SK-N-SH (cell line): Measurements from ENCODE around the gene FAM219B. TPM values are rescaled to one million over a fixed set of nuclear protein-coding genes. Genes with fewer than 3 reads are reported as not detected.

ENCODE experiments used
- CTCF ChIA-PET: fragments of 300-600, 350-600 bp; formaldehyde crosslinking; extraction: SDS; loops from one replicate; lab custom pipeline; 2021; lab: Yijun Ruan, JAX
- POLR2A ChIA-PET: fragments of 350-600 bp; sonication (Branson Sonifier 250); formaldehyde crosslinking; extraction: SDS; loops from one replicate; lab custom pipeline; 2020; ENCODE audit warnings: antibody characterized with exemption, inconsistent platforms; lab: Yijun Ruan, JAX
- DNase-seq: peaks from one replicate; pipeline ENCODE4 v3.0.0; 2012
- H2AFZ ChIP-seq: fragments of 200-600 bp; sonication (generic); 2 replicates; pipeline ENCODE4 v1.8.1; 2016; ENCODE audit warnings: antibody characterized with exemption, mild to moderate bottlenecking, low read depth
- H3F3A ChIP-seq: fragments of 200-600 bp; sonication (generic); replicated peaks from 2 replicates; pipeline ENCODE3; 2016; ENCODE audit warnings: antibody characterized with exemption, mild to moderate bottlenecking; ENCODE audit not compliant: insufficient read depth
- H3K27ac ChIP-seq, 2 experiments: fragments of 200-500 bp in 1 of 2; fragments of 200-600 bp in 1 of 2; sonication (Bioruptor generic) in 1 of 2; sonication (generic), shearing (Covaris generic) in 1 of 2; 2 replicates each; pipeline versions ENCODE4 v1.5.1 to v1.6.1; 2014 to 2016; ENCODE audit warnings: low read depth in 2 of 2, inconsistent platforms in 1 of 2, low read length in 1 of 2, mild to moderate bottlenecking in 1 of 2, mixed read lengths in 1 of 2
- H3K27me3 ChIP-seq: fragments of 200-600 bp; sonication (generic), shearing (Covaris generic); 2 replicates; pipeline ENCODE4 v1.6.1; 2016; ENCODE audit warnings: mixed run types; ENCODE audit not compliant: insufficient read depth
- H3K36me3 ChIP-seq, 2 experiments: fragments of 200-500 bp in 1 of 2; fragments of 200-600 bp in 1 of 2; sonication (Bioruptor generic) in 1 of 2; sonication (generic) in 1 of 2; replicated peaks in 1 of 2; 2 replicates each; pipeline versions ENCODE3 to v1.5.1; 2014 to 2016; ENCODE audit warnings: low read length in 1 of 2, mild to moderate bottlenecking in 1 of 2; ENCODE audit not compliant: insufficient read depth in 2 of 2, control insufficient read depth in 1 of 2
- H3K4me1 ChIP-seq, 2 experiments: fragments of 200-500 bp in 1 of 2; fragments of 200-600 bp in 1 of 2; sonication (Bioruptor generic) in 1 of 2; sonication (generic), shearing (Covaris generic) in 1 of 2; 2 replicates each; pipeline versions ENCODE4 v1.5.1 to v1.6.1; 2014 to 2016; ENCODE audit warnings: low read depth in 1 of 2, low read length in 1 of 2, mixed run types in 1 of 2; ENCODE audit not compliant: insufficient read depth in 2 of 2, control insufficient read depth in 1 of 2
- H3K4me2 ChIP-seq: fragments of 200-600 bp; sonication (generic), shearing (Covaris generic); 2 replicates; pipeline ENCODE4 v1.6.1; 2017; ENCODE audit warnings: mixed run types
- H3K4me3 ChIP-seq, 2 experiments: fragments of 200-500 bp in 1 of 2; fragments of 200-600 bp in 1 of 2; sonication (Bioruptor generic) in 1 of 2; sonication (generic), shearing (Covaris generic) in 1 of 2; 2 replicates each; pipeline versions ENCODE4 v1.5.1 to v1.8.1; 2014 to 2016; ENCODE audit warnings: low read depth in 2 of 2, inconsistent platforms in 1 of 2, low read length in 1 of 2, mild to moderate bottlenecking in 1 of 2, mixed read lengths in 1 of 2, moderate library complexity in 1 of 2
- H3K79me2 ChIP-seq: fragments of 200-600 bp; sonication (generic); 2 replicates; pipeline ENCODE4 v1.8.1; 2017; ENCODE audit warnings: mild to moderate bottlenecking; ENCODE audit not compliant: insufficient read depth
- H3K9ac ChIP-seq: fragments of 200-600 bp; sonication (generic); 2 replicates; pipeline ENCODE4 v1.6.1; 2017; ENCODE audit warnings: mixed run types
- H3K9me2 ChIP-seq: fragments of 200-600 bp; sonication (generic); 2 replicates; pipeline ENCODE4 v1.6.1; 2017; ENCODE audit warnings: mixed run types
- H3K9me3 ChIP-seq: fragments of 200-600 bp; sonication (generic); 2 replicates; pipeline ENCODE4 v1.6.1; 2017; ENCODE audit warnings: mixed run types, mild to moderate bottlenecking, moderate library complexity
- H4K20me1 ChIP-seq: fragments of 200-600 bp; sonication (generic); 2 replicates; pipeline ENCODE4 v1.6.1; 2017; ENCODE audit warnings: mild to moderate bottlenecking, mixed run types; ENCODE audit not compliant: insufficient read depth
- CHD2 ChIP-seq: fragments of 150-350 bp; IDR thresholded peaks from 2 replicates; pipeline ENCODE4 v1.6.1; 2018; ENCODE audit warnings: low read length; ENCODE audit not compliant: partially characterized antibody
- ELF1 ChIP-seq: IDR thresholded peaks from 2 replicates; pipeline ENCODE4 v1.4.0; 2012
- EP300 ChIP-seq, 2 experiments: IDR thresholded peaks; 2 replicates each; pipeline versions ENCODE4 v1.4.0 to v1.6.1; 2012; ENCODE audit warnings: borderline replicate concordance in 1 of 2, low read depth in 1 of 2, low read length in 1 of 2
- EZH2phosphoT487 ChIP-seq: fragments of 200-600 bp; sonication (generic); IDR thresholded peaks from 2 replicates; pipeline ENCODE4 v1.6.1; 2017; ENCODE audit warnings: low read depth, mixed run types, mild to moderate bottlenecking, antibody characterized with exemption, moderate library complexity, borderline replicate concordance
- FOXJ3 ChIP-seq: sonication (generic); formaldehyde crosslinking; IDR thresholded peaks from 2 replicates; pipeline ENCODE4 v1.5.1; 2020; ENCODE audit warnings: mild to moderate bottlenecking, missing genetic modification reagents
- FOXM1 ChIP-seq: IDR thresholded peaks from 2 replicates; pipeline ENCODE4 v1.4.0; 2012; ENCODE audit warnings: low read depth, mild to moderate bottlenecking
- GABPA ChIP-seq: IDR thresholded peaks from 2 replicates; pipeline ENCODE4 v1.4.0; 2012; ENCODE audit warnings: low read depth, mild to moderate bottlenecking
- GATA2 ChIP-seq: sonication (generic); formaldehyde crosslinking; IDR thresholded peaks from 2 replicates; pipeline ENCODE4 v1.5.0; 2020; ENCODE audit warnings: mild to moderate bottlenecking, missing genetic modification reagents
- JUND ChIP-seq: IDR thresholded peaks from 2 replicates; pipeline ENCODE4 v1.4.0; 2012
- MEF2A ChIP-seq: IDR thresholded peaks from 2 replicates; pipeline ENCODE4 v1.4.0; 2012; ENCODE audit warnings: low read depth, borderline replicate concordance
- MXI1 ChIP-seq: IDR thresholded peaks from 2 replicates; pipeline ENCODE4 v1.6.1; 2012; ENCODE audit warnings: mild to moderate bottlenecking, low read depth, low read length, improper control_type of control experiment
- POLR2AphosphoS5 ChIP-seq: IDR thresholded peaks from 2 replicates; pipeline ENCODE4 v1.6.1; 2012; ENCODE audit warnings: low read depth, low read length
- RAD21 ChIP-seq: IDR thresholded peaks from 2 replicates; pipeline ENCODE4 v1.6.1; 2012; ENCODE audit warnings: mild to moderate bottlenecking, low read length
- SIN3A ChIP-seq: IDR thresholded peaks from 2 replicates; pipeline ENCODE4 v1.6.1; 2012; ENCODE audit warnings: low read depth, mild to moderate bottlenecking, low read length, moderate library complexity, borderline replicate concordance
- TAF1 ChIP-seq: IDR thresholded peaks from 2 replicates; pipeline ENCODE4 v1.6.1; 2012; ENCODE audit warnings: low read depth, mild to moderate bottlenecking, low read length, moderate library complexity, borderline replicate concordance
- TEAD4 ChIP-seq: IDR thresholded peaks from 2 replicates; pipeline ENCODE4 v1.4.0; 2012; ENCODE audit warnings: mild to moderate bottlenecking, borderline replicate concordance; ENCODE audit not compliant: insufficient read depth
- USF1 ChIP-seq: IDR thresholded peaks from 2 replicates; pipeline ENCODE4 v1.4.0; 2012; ENCODE audit warnings: low read depth, borderline replicate concordance
- ZBTB33 ChIP-seq: IDR thresholded peaks from 2 replicates; pipeline ENCODE4 v1.4.0; 2012; ENCODE audit warnings: low read depth, borderline replicate concordance
- WGBS: methylation state at CpG from one replicate; pipeline ENCODE4 v1.1.6; 2017; ENCODE audit warnings: low lambda C conversion rate; 5-methylcytosine and 5-hydroxymethylcytosine counted together
- polyA plus RNA-seq, 3 experiments: library from polyadenylated mRNA; depleted of rRNA; stranded (reverse); fragments of >200 nt; gene quantifications; 2 replicates each; pipeline ENCODE4 v1.2.3, GENCODE V29; 2012
- TF ChIP-seq, protein P1 (sequence below): IDR thresholded peaks from 2 replicates; pipeline ENCODE4 v1.4.0; 2012; ENCODE audit warnings: low read depth
- TF ChIP-seq, protein P2 (sequence below): fragments of 200-600 bp; sonication (generic); IDR thresholded peaks from 2 replicates; pipeline ENCODE4 v1.6.1; 2017; ENCODE audit warnings: antibody characterized with exemption, mild to moderate bottlenecking, moderate library complexity

The FAM219B gene
- polyA plus RNA-seq, 1 of the 3 experiments (the other 2 are of a cell fraction) = 53.0 TPM

DNA sequence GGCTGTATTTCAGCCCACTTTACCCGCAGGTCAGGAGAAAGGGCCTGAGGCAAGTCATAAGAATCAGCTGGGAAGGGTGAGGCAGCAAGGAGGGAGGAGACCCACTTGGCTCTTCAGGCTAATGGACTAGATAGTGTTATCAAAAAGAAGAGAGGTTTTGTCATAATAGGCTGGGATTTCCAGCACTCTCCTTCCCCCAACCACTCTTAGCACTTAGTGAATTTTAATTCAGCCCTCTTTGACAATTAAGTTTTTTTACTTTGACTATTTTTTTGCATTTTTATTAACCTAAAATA lies 16.0 kb downstream of the FAM219B start (continued):
- TF ChIP-seq ZBTB33 (no peak), JUND (no peak), MXI1 (no peak), TEAD4 (no peak), ELF1 (no peak), TAF1 (no peak), RAD21 (no peak), EZH2phosphoT487 (no peak), FOXJ3 (CRISPR knock-in tag) (no peak), CHD2 (no peak), POLR2AphosphoS5 (no peak)
- TF ChIP-seq, protein P1, sequence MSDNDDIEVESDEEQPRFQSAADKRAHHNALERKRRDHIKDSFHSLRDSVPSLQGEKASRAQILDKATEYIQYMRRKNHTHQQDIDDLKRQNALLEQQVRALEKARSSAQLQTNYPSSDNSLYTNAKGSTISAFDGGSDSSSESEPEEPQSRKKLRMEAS = no peak
- TF ChIP-seq, protein P2, sequence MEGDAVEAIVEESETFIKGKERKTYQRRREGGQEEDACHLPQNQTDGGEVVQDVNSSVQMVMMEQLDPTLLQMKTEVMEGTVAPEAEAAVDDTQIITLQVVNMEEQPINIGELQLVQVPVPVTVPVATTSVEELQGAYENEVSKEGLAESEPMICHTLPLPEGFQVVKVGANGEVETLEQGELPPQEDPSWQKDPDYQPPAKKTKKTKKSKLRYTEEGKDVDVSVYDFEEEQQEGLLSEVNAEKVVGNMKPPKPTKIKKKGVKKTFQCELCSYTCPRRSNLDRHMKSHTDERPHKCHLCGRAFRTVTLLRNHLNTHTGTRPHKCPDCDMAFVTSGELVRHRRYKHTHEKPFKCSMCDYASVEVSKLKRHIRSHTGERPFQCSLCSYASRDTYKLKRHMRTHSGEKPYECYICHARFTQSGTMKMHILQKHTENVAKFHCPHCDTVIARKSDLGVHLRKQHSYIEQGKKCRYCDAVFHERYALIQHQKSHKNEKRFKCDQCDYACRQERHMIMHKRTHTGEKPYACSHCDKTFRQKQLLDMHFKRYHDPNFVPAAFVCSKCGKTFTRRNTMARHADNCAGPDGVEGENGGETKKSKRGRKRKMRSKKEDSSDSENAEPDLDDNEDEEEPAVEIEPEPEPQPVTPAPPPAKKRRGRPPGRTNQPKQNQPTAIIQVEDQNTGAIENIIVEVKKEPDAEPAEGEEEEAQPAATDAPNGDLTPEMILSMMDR = no peak

DNA sequence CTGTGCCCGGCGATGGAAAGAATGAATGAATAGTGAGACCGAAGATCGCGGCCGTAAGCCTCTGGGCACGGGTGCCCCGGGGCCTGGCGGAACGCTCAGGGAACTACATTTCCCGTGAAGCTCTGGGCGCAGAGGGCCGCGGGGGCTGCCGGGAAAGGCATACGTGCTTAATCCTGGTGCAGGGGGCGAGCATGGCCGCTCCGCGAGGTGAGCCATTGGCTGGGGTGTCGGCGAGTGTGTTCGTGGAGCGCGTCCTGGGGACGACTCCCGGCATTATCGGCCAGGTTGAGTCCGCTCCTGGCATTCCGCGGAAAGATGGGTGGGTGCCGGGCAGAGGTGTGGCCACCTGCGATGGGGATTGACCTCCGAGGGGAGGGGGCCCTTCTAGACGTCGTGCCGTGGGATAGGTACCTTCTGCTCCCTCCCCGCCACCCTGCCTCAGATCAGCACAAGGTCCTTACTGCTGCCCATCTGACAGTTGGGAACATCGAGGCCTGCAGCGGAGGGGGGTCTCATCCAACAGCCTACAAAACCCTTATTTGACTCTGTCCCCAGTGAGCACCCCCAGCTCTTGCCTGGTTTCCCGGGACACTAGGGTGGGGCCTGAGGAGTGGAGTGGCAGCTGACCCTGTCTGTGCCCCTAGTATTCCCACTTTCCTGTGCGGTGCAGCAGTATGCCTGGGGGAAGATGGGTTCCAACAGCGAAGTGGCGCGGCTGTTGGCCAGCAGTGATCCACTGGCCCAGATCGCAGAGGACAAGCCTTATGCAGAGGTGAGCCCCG lies 16.6 kb downstream of the FAM219B start, which contains the start of gene MPI:
Gene MPI (plus strand): TSS at position 160 of the 782 bp plus-strand sequence. CDS start 32 bp downstream, at position 192.
- Histone ChIP-seq H2AFZ (peak within 1 kb of the TSS; percentile 83), H3K4me2 (peak within 1 kb of the TSS; percentile 96), H3K27me3 (no peaks in the 10 kb centered on the region), H3K79me2 (peaks cover 4% of the 10 kb centered on the region; the same call in 1 of the 2 replicates), H4K20me1 (no peaks in the 10 kb centered on the region), H3K9me2 (no peaks in the 10 kb centered on the region), H3K4me1 (peaks cover 0 to 16% of the 10 kb centered on the region in 2 experiments; a peak in 1 of 4 replicates), H3K4me3 (peak within 1 kb of the TSS; percentile 89 to 92), H3K27ac (peak within 1 kb of the TSS in 1 of 2 experiments; percentile 87; a peak in 3 of 4 replicates), H3F3A (no peaks in the 10 kb centered on the region), H3K9ac (peak within 1 kb of the TSS; percentile 84), H3K9me3 (no peaks in the 10 kb centered on the region), H3K36me3 (peaks cover 12 to 16% of the 10 kb centered on the region in 2 experiments)
- ChIA-PET POLR2A (interaction anchor here (0.6 to 2.2 kb wide), 7 partner anchors 7 to 48 kb away, joined by 3 to 10 read pairs (median 4); partner anchors contain the start of genes COX5A and FAM219B), CTCF (interaction anchor here (0.7 to 2.9 kb wide), 7 partner anchors 10 to 103 kb away, joined by 3 to 21 read pairs (median 5); no protein-coding TSS in a partner anchor)
- peak; percentile 97 for DNase-seq
- 4% methylated on average over 24 of the region's 47 CpGs for WGBS
- TF ChIP-seq MEF2A = no peak
- no peak for TF ChIP-seq FOXM1
- TF ChIP-seq ZBTB33 = no peak
- TF ChIP-seq TEAD4 = no peak
- no peak for TF ChIP-seq GABPA
- 0 out of 2 replicates have a peak, but pooled peaks have one; percentile 37 for TF ChIP-seq SIN3A
- TF ChIP-seq USF1 = no peak
- TF ChIP-seq GATA2 = no peak
- TF ChIP-seq EP300 (IDR thresholded peaks at IDR 0.05; ENCODE audit: borderline replicate concordance in 1 of 2, low read depth in 1 of 2, low read length in 1 of 2) = no peak
